Activated T-helper 1 cell treated with anti-CD3 and anti-CD28 coated beads, Interleukin-12 subunit alpha, Interleukin-12 subunit beta, Interleukin-2, Interleukin-4 antibody, amounts not matched to agents 30 ng/mL and 10 ng/mL and 1 ng/mL, durations not matched to agents 14 hours and 24 hours and 36 hours (primary cell): ENCODE measurements around the gene FBXO46. TPM values are rescaled to one million over a fixed set of nuclear protein-coding genes. Genes with fewer than 3 reads are reported as not detected.

Experiments
- DNase-seq: peaks from one replicate; pipeline ENCODE4 v3.0.0; 2021; ENCODE audit warnings: low spot score
- H3K27ac Mint-ChIP-seq: one replicate; pipeline ENCODE4 v1.8.0; 2021; ENCODE audit warnings: mild to moderate bottlenecking, mixed read lengths
- H3K27me3 Mint-ChIP-seq: one replicate; pipeline ENCODE4 v1.8.0; 2022; ENCODE audit warnings: mild to moderate bottlenecking, moderate library complexity, mixed read lengths; ENCODE audit not compliant: insufficient read depth
- H3K36me3 Mint-ChIP-seq: one replicate; pipeline ENCODE4 v1.8.0; 2021; ENCODE audit warnings: low read depth, mixed read lengths
- H3K4me1 Mint-ChIP-seq: one replicate; pipeline ENCODE4 v1.8.0; 2021; ENCODE audit warnings: low read depth, mixed read lengths
- H3K4me3 Mint-ChIP-seq: one replicate; pipeline ENCODE4 v1.8.0; 2021; ENCODE audit warnings: mild to moderate bottlenecking, moderate library complexity, mixed read lengths
- H3K9me3 Mint-ChIP-seq: one replicate; pipeline ENCODE4 v1.8.0; 2021; ENCODE audit warnings: mixed read lengths
- intact Hi-C: fragments of 100-400 bp; cut with micrococcal nuclease; formaldehyde crosslinking; loops from one replicate; pipeline ENCODE4 v1.15.1; 2024
- total RNA-seq: library from RNA; stranded (reverse); gene quantifications from 2 replicates; pipeline ENCODE4 v1.2.3, GENCODE V29; 2022

FBXO46 gene
- total RNA-seq, 1 donor from 2014 or later = 35.1 TPM

GRCh38 chr19:45682117-45682516 is 48.6 kb downstream of the FBXO46 start:
- Mint-ChIP-seq H3K9me3 (no peaks in the 10 kb centered on the region), H3K36me3 (peaks cover 25% of the 10 kb centered on the region), H3K27ac (no peak overlapping the region), H3K4me1 (peaks cover 20% of the 10 kb centered on the region), H3K27me3 (peaks cover 2% of the 10 kb centered on the region), H3K4me3 (no peak overlapping the region)
- intact Hi-C loops = no loop called here
- DNase-seq = no peak

GRCh38 chr19:45681391-45682015 is 49.2 kb downstream of the FBXO46 start:
- H3K27ac Mint-ChIP-seq = peak overlapping the region; percentile 82
- peak; percentile 87 for DNase-seq
- peak overlapping the region; percentile 80 for H3K4me3 Mint-ChIP-seq
- no peaks in the 10 kb centered on the region for H3K9me3 Mint-ChIP-seq
- peaks cover 22% of the 10 kb centered on the region for H3K36me3 Mint-ChIP-seq
- H3K27me3 Mint-ChIP-seq = peaks cover 2% of the 10 kb centered on the region
- peaks cover 20% of the 10 kb centered on the region for H3K4me1 Mint-ChIP-seq
- intact Hi-C loops = loop anchor here (1.0 kb wide), 5 partner anchors 11 to 98 kb away; partner anchors contain the start of gene QPCTL

- Mint-ChIP-seq H3K27ac (peak overlapping the region; percentile 46), H3K4me3 (peak overlapping the region; percentile 79), H3K36me3 (peaks cover 4% of the 10 kb centered on the region), H3K9me3 (no peaks in the 10 kb centered on the region), H3K4me1 (peaks cover 17% of the 10 kb centered on the region), H3K27me3 (peaks cover 5% of the 10 kb centered on the region)
- intact Hi-C loops = loop anchor here (1.0 kb wide), 3 partner anchors 9 to 31 kb away; partner anchors contain the start of genes GIPR and QPCTL
- DNase-seq = peak; percentile 69
Observed at GRCh38 chr19:45677351-45678230, 53.1 kb downstream of the FBXO46 start.

- H3K36me3 Mint-ChIP-seq = peaks cover 3% of the 10 kb centered on the region
- H3K9me3 Mint-ChIP-seq = no peaks in the 10 kb centered on the region
- H3K4me3 Mint-ChIP-seq = peak overlapping the region; percentile 71
- DNase-seq = peak; percentile 22
- intact Hi-C loops = loop anchor here (1.0 kb wide), 3 partner anchors 9 to 31 kb away; partner anchors contain the start of genes GIPR and QPCTL
- peaks cover 14% of the 10 kb centered on the region for H3K4me1 Mint-ChIP-seq
- peaks cover 5% of the 10 kb centered on the region for H3K27me3 Mint-ChIP-seq
- H3K27ac Mint-ChIP-seq = no peak overlapping the region
Observed at GRCh38 chr19:45676851-45677263, 53.8 kb downstream of the FBXO46 start.

GRCh38 chr19:45674946-45675345 is 55.8 kb downstream of the FBXO46 start:
- Mint-ChIP-seq H3K4me3 (no peak overlapping the region), H3K4me1 (peaks cover 25% of the 10 kb centered on the region), H3K9me3 (no peaks in the 10 kb centered on the region), H3K27me3 (peaks cover 9% of the 10 kb centered on the region), H3K36me3 (peaks cover 3% of the 10 kb centered on the region), H3K27ac (no peak overlapping the region)
- intact Hi-C loops = no loop called here
- no peak for DNase-seq

GRCh38 chr19:45670670-45671453 is 59.8 kb downstream of the FBXO46 start:
- intact Hi-C loops = no loop called here
- peaks cover 3% of the 10 kb centered on the region for H3K36me3 Mint-ChIP-seq

GRCh38 chr19:45668342-45668871 is 62.3 kb downstream of the FBXO46 start:
- peak overlapping the region; percentile 89 for H3K27ac Mint-ChIP-seq

More at GRCh38 chr19:45670670-45671453, 59.8 kb downstream of the FBXO46 start:
- DNase-seq = peak; percentile 68
- Mint-ChIP-seq H3K27me3 (peaks cover 10% of the 10 kb centered on the region), H3K4me1 (peaks cover 30% of the 10 kb centered on the region), H3K9me3 (no peaks in the 10 kb centered on the region), H3K27ac (peak overlapping the region; percentile 63), H3K4me3 (peak overlapping the region; percentile 64)

GRCh38 chr19:45667620-45668341 is 62.9 kb downstream of the FBXO46 start, which contains the start of gene GIPR:
GIPR (plus strand) TSS chr19:45668221; CDS start chr19:45669521, 1,300 bp downstream.
- peaks cover 10% of the 10 kb centered on the region for H3K27me3 Mint-ChIP-seq
- peaks cover 3% of the 10 kb centered on the region for H3K36me3 Mint-ChIP-seq
- H3K27ac Mint-ChIP-seq = peak within 1 kb of the TSS; percentile 89

More at GRCh38 chr19:45668342-45668871, 62.3 kb downstream of the FBXO46 start:
- Mint-ChIP-seq H3K9me3 (no peaks in the 10 kb centered on the region), H3K36me3 (peaks cover 3% of the 10 kb centered on the region), H3K27me3 (peaks cover 10% of the 10 kb centered on the region), H3K4me1 (peaks cover 30% of the 10 kb centered on the region), H3K4me3 (peak overlapping the region; percentile 88)
- intact Hi-C loops = loop anchor here (1.0 to 2.0 kb wide), 3 partner anchors 9 to 84 kb away; partner anchors contain the start of gene OPA3
- peak; percentile 37 for DNase-seq

GRCh38 chr19:45664575-45664974 is 66.1 kb downstream of the FBXO46 start:
- H3K9me3 Mint-ChIP-seq = no peaks in the 10 kb centered on the region
- no peak overlapping the region for H3K4me3 Mint-ChIP-seq
- H3K36me3 Mint-ChIP-seq = no peaks in the 10 kb centered on the region
- H3K27me3 Mint-ChIP-seq = peaks cover 9% of the 10 kb centered on the region
- DNase-seq = no peak
- no peak overlapping the region for H3K27ac Mint-ChIP-seq
- peaks cover 16% of the 10 kb centered on the region for H3K4me1 Mint-ChIP-seq
- intact Hi-C loops = no loop called here

More at GRCh38 chr19:45667620-45668341, 62.9 kb downstream of the FBXO46 start, which contains the start of gene GIPR:
- Mint-ChIP-seq H3K9me3 (no peaks in the 10 kb centered on the region), H3K4me3 (peak within 1 kb of the TSS; percentile 88), H3K4me1 (peaks cover 30% of the 10 kb centered on the region)
- DNase-seq = peak; percentile 34
- intact Hi-C loops = loop anchor here (1.0 to 2.0 kb wide), 4 partner anchors 10 to 83 kb away; partner anchors contain the start of gene OPA3

GRCh38 chr19:45663800-45664199 is 66.9 kb downstream of the FBXO46 start:
- peaks cover 10% of the 10 kb centered on the region for H3K27me3 Mint-ChIP-seq
- no peaks in the 10 kb centered on the region for H3K36me3 Mint-ChIP-seq
- no peak overlapping the region for H3K4me3 Mint-ChIP-seq
- H3K27ac Mint-ChIP-seq = no peak overlapping the region
- intact Hi-C loops = no loop called here
- H3K4me1 Mint-ChIP-seq = peaks cover 16% of the 10 kb centered on the region
- H3K9me3 Mint-ChIP-seq = no peaks in the 10 kb centered on the region
- no peak for DNase-seq

GRCh38 chr19:45660636-45661035 is 70.1 kb downstream of the FBXO46 start:
- Mint-ChIP-seq H3K4me3 (no peak overlapping the region), H3K9me3 (no peaks in the 10 kb centered on the region), H3K36me3 (no peaks in the 10 kb centered on the region), H3K4me1 (no peaks in the 10 kb centered on the region), H3K27ac (no peak overlapping the region), H3K27me3 (peaks cover 13% of the 10 kb centered on the region)
- no peak for DNase-seq
- intact Hi-C loops = no loop called here
